GM21515 (cell line): ENCODE measurements around the gene CRYBB1.

Source experiments
- ATAC-seq: cut with Tn5 transposase; IDR thresholded peaks from one replicate; pipeline ENCODE4 v1.9.1; 2021; ENCODE audit not compliant: unreplicated experiment

CRYBB1 gene

GRCh38 chr22:26610072-26610958 is 7.5 kb downstream of the CRYBB1 start:
- peak; percentile 71 for ATAC-seq

DNA sequence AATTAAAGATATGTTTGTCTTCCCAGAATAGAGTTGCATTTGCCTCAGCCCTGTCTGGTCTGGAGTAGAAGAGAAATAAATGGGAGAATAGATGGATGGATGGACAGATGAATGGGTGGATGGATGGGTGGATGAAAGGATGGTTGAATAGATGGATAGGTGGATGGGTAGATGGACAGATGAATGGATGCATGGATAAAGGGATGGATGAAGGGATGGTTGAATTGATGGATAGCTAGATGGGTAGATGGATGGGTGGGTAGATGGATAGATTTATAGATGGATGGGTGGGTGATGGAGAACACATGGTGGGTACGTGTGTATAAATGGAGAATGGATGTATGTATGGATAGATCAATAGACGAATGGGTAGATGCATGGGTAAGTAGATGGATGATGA is 8.5 kb downstream of the CRYBB1 start:
- ATAC-seq: no peak

DNA sequence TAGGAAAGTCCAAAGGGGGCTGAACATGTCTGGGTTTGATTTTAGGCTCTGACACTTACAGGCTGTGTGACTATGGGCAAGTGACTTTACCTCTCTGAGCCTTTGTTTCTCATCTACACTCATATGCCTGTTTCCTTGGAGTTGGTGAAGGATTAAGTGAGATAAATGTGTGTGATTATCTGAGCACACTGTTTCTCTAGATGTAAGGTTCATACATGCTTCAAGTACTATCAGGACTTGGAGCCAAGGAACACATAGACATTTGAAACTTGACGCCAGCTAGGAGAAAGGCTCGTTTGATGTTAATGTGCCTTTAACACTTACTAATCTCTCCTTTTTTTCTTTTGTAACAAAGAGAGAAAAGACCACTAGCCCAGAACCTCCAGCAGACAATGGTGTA is 9.7 kb downstream of the CRYBB1 start:
- ATAC-seq: no peak

- ATAC-seq: no peak
Measured at GRCh38 chr22:26606611-26607010, 11.2 kb downstream of the CRYBB1 start.

GRCh38 chr22:26604368-26604767 is 13.5 kb downstream of the CRYBB1 start:
- ATAC-seq: no peak

- no peak for ATAC-seq
Measured at GRCh38 chr22:26602127-26602526, 15.7 kb downstream of the CRYBB1 start.

GRCh38 chr22:26601726-26602125 is 16.1 kb downstream of the CRYBB1 start:
- ATAC-seq: no peak

- no peak for ATAC-seq
Measured at GRCh38 chr22:26599505-26599904, 18.3 kb downstream of the CRYBB1 start.

DNA sequence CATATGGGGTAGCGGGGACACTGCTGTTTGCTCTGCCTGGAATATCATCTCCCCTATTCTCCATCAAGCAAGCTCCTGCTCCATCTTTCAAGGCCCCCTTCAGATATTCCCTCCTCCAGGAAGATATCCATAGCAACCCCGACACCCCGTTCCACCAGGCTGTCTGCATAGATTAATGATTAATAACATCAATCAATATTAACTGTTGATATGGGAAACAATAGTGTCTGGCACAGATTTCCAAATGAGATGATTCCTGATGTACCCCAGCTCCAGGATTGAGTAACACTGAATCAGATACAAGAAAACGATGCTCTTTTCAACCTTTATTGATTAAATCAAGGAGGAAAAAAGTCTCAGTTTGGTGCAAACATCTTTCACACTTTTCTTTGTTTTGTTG is 20.3 kb downstream of the CRYBB1 start:
- ATAC-seq: no peak

DNA sequence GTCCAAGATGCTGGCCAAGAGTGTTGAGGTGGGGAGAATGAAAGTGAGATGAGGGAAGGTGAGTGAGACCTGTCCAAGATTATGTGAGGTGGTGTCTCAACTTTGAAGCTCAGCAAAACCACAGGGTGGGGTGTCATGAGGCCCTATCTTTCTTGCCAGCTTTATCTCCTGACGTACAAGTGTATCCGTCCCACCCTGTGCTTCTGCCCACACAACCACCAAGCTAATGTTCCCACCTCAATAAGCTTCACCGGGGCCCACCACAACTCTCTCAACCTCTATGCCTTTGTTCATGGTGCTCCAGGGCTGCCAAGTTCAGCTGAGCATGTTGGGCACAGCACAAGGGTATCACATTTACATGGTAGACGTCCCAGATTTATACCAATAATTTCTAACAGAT is 20.8 kb downstream of the CRYBB1 start:
- no peak for ATAC-seq

DNA sequence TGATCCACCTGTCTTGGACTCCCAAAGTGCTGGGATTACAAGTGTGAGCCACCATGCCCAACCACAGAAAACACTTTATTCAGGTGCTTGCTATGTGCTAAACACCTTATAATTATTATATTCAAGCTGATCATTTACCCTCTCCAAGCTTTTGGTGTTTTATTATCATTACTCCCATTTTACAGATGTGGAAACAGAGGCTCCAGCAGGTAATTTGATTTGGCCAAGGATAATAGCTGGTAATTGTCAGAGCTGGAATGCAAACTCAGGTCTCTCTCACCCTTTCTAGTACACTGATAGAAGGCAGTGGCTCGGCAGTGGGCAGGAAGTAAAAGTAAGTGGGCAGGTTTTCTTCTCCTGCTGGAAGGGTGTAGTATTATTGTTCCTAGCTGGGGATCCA is 24.1 kb downstream of the CRYBB1 start:
- ATAC-seq: no peak

DNA sequence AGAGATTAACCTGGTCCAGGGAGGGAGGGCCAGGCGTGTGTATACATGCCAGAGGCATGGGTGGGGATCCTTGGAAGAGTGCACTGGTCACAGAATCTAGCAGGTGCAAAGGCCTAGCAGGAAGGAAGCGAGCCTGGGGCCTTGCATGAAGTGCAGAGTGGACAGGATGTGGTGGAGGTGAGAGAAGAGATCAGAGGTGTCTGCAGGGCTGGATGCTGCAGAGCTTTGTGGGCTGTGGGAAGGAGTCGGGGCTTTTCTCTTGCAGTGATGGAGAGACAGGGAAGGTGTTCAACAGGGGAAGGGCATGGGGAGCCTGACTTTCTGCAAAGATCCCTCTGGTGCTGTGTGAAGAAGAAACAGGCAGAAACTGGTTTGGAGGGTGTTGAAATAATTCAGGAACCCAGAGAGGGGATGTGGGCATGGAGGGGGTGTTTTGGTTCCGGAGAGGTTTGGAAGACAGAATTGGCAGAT is 25.4 kb downstream of the CRYBB1 start:
- ATAC-seq: peak; percentile 53

GRCh38 chr22:26589845-26590736 is 27.7 kb downstream of the CRYBB1 start, which contains the start of gene TPST2:
Gene TPST2, minus strand, starts transcription at chr22:26590132. Its CDS starts 48,502 bp downstream, at chr22:26541630.
- ATAC-seq: peak; percentile 57

DNA sequence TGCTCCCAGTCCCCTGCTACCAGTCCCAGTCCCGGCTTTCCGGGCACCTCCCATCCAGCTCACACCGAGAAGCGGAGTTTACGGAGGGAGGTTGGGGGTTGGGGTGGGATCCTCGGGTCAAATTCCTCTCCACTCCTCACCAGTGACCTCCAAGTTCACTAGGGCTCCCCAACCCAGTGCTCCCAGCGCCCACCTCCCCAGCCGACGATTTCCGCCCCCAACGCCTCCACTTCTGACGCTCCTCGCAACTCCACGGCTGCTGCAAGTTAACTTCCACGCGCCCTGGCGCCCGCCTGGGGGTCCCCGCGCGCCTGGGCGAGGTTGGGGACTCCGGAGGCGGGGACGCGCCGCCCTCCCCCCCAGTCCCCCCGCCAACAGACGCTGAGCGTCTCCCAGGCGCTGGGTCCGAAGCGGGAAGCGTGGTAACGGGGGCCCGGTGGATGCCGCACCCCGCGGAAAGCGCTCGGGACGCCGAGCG is 28.4 kb downstream of the CRYBB1 start:
- peak; percentile 7 for ATAC-seq

GRCh38 chr22:26588729-26589366 is 29.0 kb downstream of the CRYBB1 start:
- no peak for ATAC-seq

DNA sequence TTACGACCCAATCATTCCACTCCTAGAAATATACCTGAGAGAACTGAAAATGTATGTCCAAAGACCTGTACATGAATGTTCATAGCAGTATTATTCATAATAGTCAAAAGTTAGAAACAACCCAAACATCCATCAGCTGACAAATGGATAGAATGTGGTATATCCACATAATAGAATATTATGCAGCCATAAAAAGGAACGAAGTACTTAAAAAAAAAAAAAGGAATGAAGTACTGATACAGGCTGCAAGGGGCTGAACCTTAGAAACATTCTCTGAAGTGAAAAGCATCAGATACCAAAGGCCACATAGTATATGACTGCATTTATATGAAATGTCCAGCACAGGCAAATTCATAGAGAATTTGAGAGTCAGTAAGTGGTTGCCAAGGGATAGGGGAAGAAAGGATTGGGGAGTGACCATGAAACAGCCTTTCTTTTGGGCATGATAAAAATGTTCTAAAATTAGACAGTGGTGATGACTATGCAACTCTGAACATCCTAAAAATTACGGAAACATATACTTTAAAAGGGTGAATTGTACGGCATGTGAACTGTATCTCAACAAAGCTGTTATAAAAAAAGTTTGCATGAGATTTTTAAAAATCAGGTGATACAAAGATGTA is 29.7 kb downstream of the CRYBB1 start:
- ATAC-seq: no peak

DNA sequence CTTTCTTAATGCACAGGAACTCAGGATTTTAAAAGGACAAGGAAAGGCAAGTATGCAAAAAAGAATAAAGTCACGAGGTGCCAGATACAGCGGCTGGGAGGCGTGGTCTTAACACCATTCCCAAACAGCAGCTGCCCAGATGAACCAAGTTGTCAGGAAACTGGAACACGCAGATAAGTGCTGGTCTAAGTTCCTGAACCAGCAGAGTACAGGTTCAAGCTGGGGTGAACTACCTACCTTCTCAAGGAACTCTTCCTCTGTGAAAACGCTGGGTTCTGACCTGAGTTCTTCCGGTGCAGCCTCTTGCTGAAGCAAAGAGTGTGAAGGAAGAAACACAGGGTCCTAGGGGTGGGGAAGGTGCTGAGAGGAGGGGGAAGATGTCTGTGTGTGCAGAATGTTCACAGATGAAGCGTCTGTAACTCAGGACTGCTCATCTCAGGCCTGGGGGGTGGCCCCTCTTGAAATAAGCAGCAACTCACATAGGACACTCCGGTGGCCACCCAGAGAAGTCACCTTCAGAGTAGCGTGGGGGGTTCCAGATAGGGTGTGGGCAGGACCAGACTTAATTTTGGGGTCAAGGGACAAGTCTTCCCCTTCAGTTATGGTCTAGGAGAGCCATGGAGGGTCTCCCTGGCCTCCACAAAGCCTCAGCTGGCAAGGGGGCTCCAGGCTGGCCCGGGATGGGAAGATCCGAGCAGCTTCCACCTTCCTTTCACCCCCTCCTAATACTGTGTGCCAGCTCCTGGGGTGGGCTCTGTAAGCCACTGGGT is 31.1 kb downstream of the CRYBB1 start:
- ATAC-seq: no peak

GRCh38 chr22:26585104-26585790 is 32.6 kb downstream of the CRYBB1 start:
- no peak for ATAC-seq

GRCh38 chr22:26584010-26584409 is 33.8 kb downstream of the CRYBB1 start:
- no peak for ATAC-seq
